Measurements from ENCODE around the gene TTC1.

TTC1 gene

DNA sequence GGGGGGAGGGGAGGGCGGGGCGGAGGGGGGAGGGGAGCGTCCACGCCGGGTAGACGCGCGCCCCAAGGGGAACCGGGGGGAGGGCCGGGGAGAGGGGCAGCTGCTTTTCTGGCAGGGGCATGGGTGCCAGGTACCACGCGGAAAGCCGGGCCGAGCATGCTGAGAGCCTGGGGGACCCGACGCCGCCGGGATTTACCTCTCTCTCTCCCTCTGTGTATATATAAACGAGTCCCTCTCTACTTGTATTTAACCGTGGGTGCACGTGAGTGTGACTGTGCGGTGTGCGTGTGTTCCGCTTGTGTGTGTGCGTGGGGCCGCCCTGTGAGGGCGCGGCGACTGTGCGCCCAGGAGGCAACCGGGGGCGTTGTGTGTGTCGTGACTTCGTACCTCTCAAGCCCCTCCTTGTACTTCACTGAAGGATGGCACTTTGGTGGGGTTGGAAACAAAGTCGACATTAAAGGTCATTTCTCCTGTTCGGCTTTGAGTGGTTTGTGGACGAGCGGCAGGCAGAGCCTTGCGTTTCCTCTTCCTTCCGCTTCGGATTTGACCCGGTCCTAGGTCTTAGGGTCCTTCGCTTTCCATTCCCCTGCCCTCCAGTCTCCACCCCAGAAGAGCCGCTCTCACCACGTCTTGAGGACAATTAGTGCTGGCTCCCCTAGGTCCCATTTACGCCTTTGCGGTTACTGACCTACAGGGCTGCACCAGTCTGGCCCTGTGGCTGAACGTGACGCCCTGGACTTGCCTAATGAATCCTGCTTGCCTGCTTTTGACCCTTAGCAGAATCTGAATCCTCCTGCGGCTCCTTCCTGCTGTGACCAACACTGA is 36.2 kb upstream of the TTC1 start:
- Histone ChIP-seq H3K4me2 (ENCODE audit: low read depth, low read length, poor library complexity, severe bottlenecking) (no peak overlapping the region), H3K27ac (ENCODE audit: low read depth, low read length) (no peak overlapping the region), H3K9me2 (replicated peaks; ENCODE audit: insufficient read depth, low read length) (no peaks in the 10 kb centered on the region), H4K20me1 (ENCODE audit: low read depth, low read length) (no peaks in the 10 kb centered on the region), H3K4me3 (ENCODE audit: insufficient read depth, low read length, poor library complexity, severe bottlenecking) (no peak overlapping the region), H3K36me3 (ENCODE audit: low read length) (no peaks in the 10 kb centered on the region), H3K9me3 (ENCODE audit: insufficient read depth, low read length) (no peaks in the 10 kb centered on the region), H3K79me2 (ENCODE audit: insufficient read depth, low read length) (no peaks in the 10 kb centered on the region), H3K27me3 (ENCODE audit: low read length) (no peaks in the 10 kb centered on the region), H3K9ac (ENCODE audit: low read length) (no peak overlapping the region), H3F3A (ENCODE audit: insufficient read depth) (no peaks in the 10 kb centered on the region), H2AFZ (ENCODE audit: low read depth, low read length, severe bottlenecking) (no peak overlapping the region)
- TF ChIP-seq, protein P1, sequence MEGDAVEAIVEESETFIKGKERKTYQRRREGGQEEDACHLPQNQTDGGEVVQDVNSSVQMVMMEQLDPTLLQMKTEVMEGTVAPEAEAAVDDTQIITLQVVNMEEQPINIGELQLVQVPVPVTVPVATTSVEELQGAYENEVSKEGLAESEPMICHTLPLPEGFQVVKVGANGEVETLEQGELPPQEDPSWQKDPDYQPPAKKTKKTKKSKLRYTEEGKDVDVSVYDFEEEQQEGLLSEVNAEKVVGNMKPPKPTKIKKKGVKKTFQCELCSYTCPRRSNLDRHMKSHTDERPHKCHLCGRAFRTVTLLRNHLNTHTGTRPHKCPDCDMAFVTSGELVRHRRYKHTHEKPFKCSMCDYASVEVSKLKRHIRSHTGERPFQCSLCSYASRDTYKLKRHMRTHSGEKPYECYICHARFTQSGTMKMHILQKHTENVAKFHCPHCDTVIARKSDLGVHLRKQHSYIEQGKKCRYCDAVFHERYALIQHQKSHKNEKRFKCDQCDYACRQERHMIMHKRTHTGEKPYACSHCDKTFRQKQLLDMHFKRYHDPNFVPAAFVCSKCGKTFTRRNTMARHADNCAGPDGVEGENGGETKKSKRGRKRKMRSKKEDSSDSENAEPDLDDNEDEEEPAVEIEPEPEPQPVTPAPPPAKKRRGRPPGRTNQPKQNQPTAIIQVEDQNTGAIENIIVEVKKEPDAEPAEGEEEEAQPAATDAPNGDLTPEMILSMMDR (IDR thresholded peaks at IDR 0.05; ENCODE audit: insufficient read depth, low read length, poor library complexity, severe bottlenecking): no peak
- no peak for TF ChIP-seq EZH2phosphoT487 (conservative IDR thresholded peaks at IDR 0.05; ENCODE audit: low read length)

DNA sequence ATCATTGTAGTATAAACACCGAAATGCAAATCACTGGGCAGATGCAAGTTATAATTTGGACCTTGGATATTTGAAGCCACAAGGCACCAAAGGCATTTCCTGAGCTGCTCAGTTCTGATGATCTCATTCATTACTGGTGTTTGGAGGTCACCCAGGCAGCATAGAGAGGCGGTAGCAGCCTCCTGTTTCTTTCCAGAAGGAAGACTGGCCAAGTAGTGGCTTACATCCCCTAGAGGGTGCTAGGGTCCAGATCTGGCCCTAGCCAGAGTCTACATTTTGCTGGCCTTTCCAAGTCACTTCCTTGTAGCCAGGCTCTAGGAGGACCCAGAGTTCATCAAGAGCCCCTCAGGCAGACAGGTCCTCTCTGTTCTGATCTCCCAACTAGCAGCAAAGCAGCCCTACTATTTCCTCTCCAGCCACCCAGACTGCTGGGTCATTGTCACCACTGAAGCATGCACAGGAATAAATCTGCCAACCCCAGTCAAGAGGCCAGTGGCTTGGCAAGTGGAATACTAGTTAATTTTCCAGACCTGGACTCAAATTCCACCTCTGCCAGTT is 33.4 kb upstream of the TTC1 start:
- no peaks in the 10 kb centered on the region for H3K79me2 ChIP-seq (ENCODE audit: insufficient read depth, low read length)
- H2AFZ ChIP-seq (ENCODE audit: low read depth, low read length, severe bottlenecking): no peak overlapping the region
- TF ChIP-seq EZH2phosphoT487 (conservative IDR thresholded peaks at IDR 0.05; ENCODE audit: low read length): no peak
- TF ChIP-seq, protein P1 (IDR thresholded peaks at IDR 0.05; ENCODE audit: insufficient read depth, low read length, poor library complexity, severe bottlenecking): no peak
- H3K9ac ChIP-seq (ENCODE audit: low read length): no peak overlapping the region
- H3K27me3 ChIP-seq (ENCODE audit: low read length): no peaks in the 10 kb centered on the region
- no peak overlapping the region for H3K4me2 ChIP-seq (ENCODE audit: low read depth, low read length, poor library complexity, severe bottlenecking)
- H3K27ac ChIP-seq (ENCODE audit: low read depth, low read length): no peak overlapping the region
- H3K36me3 ChIP-seq (ENCODE audit: low read length): no peaks in the 10 kb centered on the region
- H4K20me1 ChIP-seq (ENCODE audit: low read depth, low read length): no peaks in the 10 kb centered on the region
- H3K9me2 ChIP-seq (replicated peaks; ENCODE audit: insufficient read depth, low read length): no peaks in the 10 kb centered on the region
- no peak overlapping the region for H3K4me3 ChIP-seq (ENCODE audit: insufficient read depth, low read length, poor library complexity, severe bottlenecking)
- H3F3A ChIP-seq (ENCODE audit: insufficient read depth): no peaks in the 10 kb centered on the region
- H3K9me3 ChIP-seq (ENCODE audit: insufficient read depth, low read length): no peaks in the 10 kb centered on the region

DNA sequence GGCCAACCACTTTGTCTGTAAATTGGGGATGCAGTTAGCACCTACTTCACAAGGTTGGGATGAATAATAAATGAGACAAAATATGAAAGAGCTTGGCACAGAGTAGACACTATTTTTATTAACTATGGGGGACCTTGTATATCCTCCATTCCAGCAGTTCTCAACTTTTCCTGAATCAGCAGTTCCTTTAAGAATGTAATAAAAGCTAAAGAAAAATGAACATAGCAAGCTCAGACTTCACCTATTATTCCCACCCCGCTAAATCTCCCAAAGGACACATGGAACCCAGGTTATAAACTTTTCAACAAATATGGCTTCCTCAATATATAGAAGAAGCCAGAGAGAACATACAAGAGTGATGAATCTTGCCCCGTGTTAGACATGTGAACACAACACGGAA is 32.0 kb upstream of the TTC1 start:
- Histone ChIP-seq H3K36me3 (ENCODE audit: low read length) (no peaks in the 10 kb centered on the region), H3K27ac (ENCODE audit: low read depth, low read length) (no peak overlapping the region), H2AFZ (ENCODE audit: low read depth, low read length, severe bottlenecking) (no peak overlapping the region), H3K79me2 (ENCODE audit: insufficient read depth, low read length) (no peaks in the 10 kb centered on the region), H3K9ac (ENCODE audit: low read length) (no peak overlapping the region), H3K9me3 (ENCODE audit: insufficient read depth, low read length) (no peaks in the 10 kb centered on the region), H3K27me3 (ENCODE audit: low read length) (no peaks in the 10 kb centered on the region), H3F3A (ENCODE audit: insufficient read depth) (no peaks in the 10 kb centered on the region), H3K4me3 (ENCODE audit: insufficient read depth, low read length, poor library complexity, severe bottlenecking) (no peak overlapping the region), H3K9me2 (replicated peaks; ENCODE audit: insufficient read depth, low read length) (no peaks in the 10 kb centered on the region), H3K4me2 (ENCODE audit: low read depth, low read length, poor library complexity, severe bottlenecking) (no peak overlapping the region), H4K20me1 (ENCODE audit: low read depth, low read length) (no peaks in the 10 kb centered on the region)
- no peak for TF ChIP-seq EZH2phosphoT487 (conservative IDR thresholded peaks at IDR 0.05; ENCODE audit: low read length)
- TF ChIP-seq, protein P1 (IDR thresholded peaks at IDR 0.05; ENCODE audit: insufficient read depth, low read length, poor library complexity, severe bottlenecking): no peak
